Fibroblast of lung (primary cell): ENCODE data around the gene NSUN3. TPM values are rescaled to one million over a fixed set of nuclear protein-coding genes. Genes with fewer than 3 reads are reported as not detected.
"Not testable (repeated sequence)": the region's sequence is repeated elsewhere in the genome, so short reads cannot be mapped to it uniquely, and the experiment has no call there.

Source experiments
- DNase-seq, 2 donors: peaks; one replicate each; pipeline versions ENCODE4 v3.0.0 to v3.0.0-alpha.2; 2010; ENCODE audit warnings: low read depth in 2 of 2
- H2AFZ ChIP-seq: 2 replicates; pipeline ENCODE4 v1.5.1; 2012; ENCODE audit warnings: low read length, control low read depth, inconsistent platforms
- H3K27ac ChIP-seq: 2 replicates; pipeline ENCODE4 v1.5.1; 2011; ENCODE audit warnings: low read length, control low read depth; ENCODE audit not compliant: insufficient read depth
- H3K27me3 ChIP-seq: 2 replicates; pipeline ENCODE4 v1.5.1; 2011; ENCODE audit warnings: mild to moderate bottlenecking, low read length; ENCODE audit not compliant: control insufficient read depth, insufficient read depth
- H3K36me3 ChIP-seq: 2 replicates; pipeline ENCODE4 v1.5.1; 2011; ENCODE audit warnings: low read length; ENCODE audit not compliant: control insufficient read depth, insufficient read depth
- H3K4me1 ChIP-seq: 2 replicates; pipeline ENCODE4 v1.5.1; 2011; ENCODE audit warnings: low read length; ENCODE audit not compliant: control insufficient read depth, insufficient read depth; ENCODE audit errors: extremely low read depth
- H3K4me2 ChIP-seq: 2 replicates; pipeline ENCODE4 v1.5.1; 2011; ENCODE audit warnings: low read length, control low read depth; ENCODE audit not compliant: insufficient read depth; ENCODE audit errors: extremely low read depth
- H3K4me3 ChIP-seq, 4 experiments: fragments of 200-600 bp in 1 of 4; sonication (generic) in 1 of 4; replicated peaks in 1 of 4; 2 replicates each; pipeline ENCODE4 v1.5.1; 2011 to 2016; ENCODE audit warnings: low read length in 4 of 4, low read depth in 3 of 4, mild to moderate bottlenecking in 3 of 4, control low read depth in 2 of 4, inconsistent platforms in 1 of 4, mixed read lengths in 1 of 4; ENCODE audit not compliant: insufficient read depth in 1 of 4; ENCODE audit errors: control extremely low read depth in 1 of 4
- H3K79me2 ChIP-seq: 2 replicates; pipeline ENCODE4 v1.5.1; 2012; ENCODE audit warnings: mild to moderate bottlenecking, low read length, inconsistent platforms; ENCODE audit not compliant: control insufficient read depth, insufficient read depth
- H3K9ac ChIP-seq: 2 replicates; pipeline ENCODE4 v1.5.1; 2011; ENCODE audit warnings: mild to moderate bottlenecking, low read length, control low read depth; ENCODE audit not compliant: insufficient read depth
- H3K9me3 ChIP-seq: 2 replicates; pipeline ENCODE4 v1.5.1; 2012; ENCODE audit warnings: low read depth, low read length; ENCODE audit not compliant: control insufficient read depth, insufficient read depth
- H4K20me1 ChIP-seq: 2 replicates; pipeline ENCODE4 v1.5.1; 2011; ENCODE audit warnings: low read length; ENCODE audit not compliant: control insufficient read depth, insufficient read depth; ENCODE audit errors: extremely low read depth
- EZH2 ChIP-seq: IDR thresholded peaks from 2 replicates; pipeline ENCODE4 v1.5.1; 2012; ENCODE audit warnings: low read length, control low read depth, mild to moderate bottlenecking; ENCODE audit errors: missing control alignments
- polyA plus RNA-seq, 2 donors: library from polyadenylated mRNA; depleted of rRNA in 1 of 2; stranded (reverse) in 1 of 2; unstranded in 1 of 2; fragments of >200 nt; gene quantifications; 2 replicates each; pipeline ENCODE4 v1.2.1, GENCODE V29; 2011 to 2012; ENCODE audit warnings: missing spikeins in 1 of 2
- total RNA-seq: library from RNA; depleted of rRNA; stranded (reverse); fragments of >200 nt; gene quantifications from 2 replicates; pipeline ENCODE4 v1.2.1, GENCODE V29; 2014
- TF ChIP-seq, protein P1 (sequence below), 2 donors: IDR thresholded peaks in 1 of 2; conservative IDR thresholded peaks in 1 of 2; 1 replicate in 1 of 2; 2 replicates in 1 of 2; pipeline ENCODE4 v1.5.1; 2011 to 2012; ENCODE audit warnings: low read length in 2 of 2, control low read depth in 1 of 2, inconsistent platforms in 1 of 2, low read depth in 1 of 2, mild to moderate bottlenecking in 1 of 2

The NSUN3 gene
- total and polyA plus RNA-seq, 2 donors (not counting 1 experiment from before 2014, with no cell fraction given): 6.2 to 23.1 TPM

DNA sequence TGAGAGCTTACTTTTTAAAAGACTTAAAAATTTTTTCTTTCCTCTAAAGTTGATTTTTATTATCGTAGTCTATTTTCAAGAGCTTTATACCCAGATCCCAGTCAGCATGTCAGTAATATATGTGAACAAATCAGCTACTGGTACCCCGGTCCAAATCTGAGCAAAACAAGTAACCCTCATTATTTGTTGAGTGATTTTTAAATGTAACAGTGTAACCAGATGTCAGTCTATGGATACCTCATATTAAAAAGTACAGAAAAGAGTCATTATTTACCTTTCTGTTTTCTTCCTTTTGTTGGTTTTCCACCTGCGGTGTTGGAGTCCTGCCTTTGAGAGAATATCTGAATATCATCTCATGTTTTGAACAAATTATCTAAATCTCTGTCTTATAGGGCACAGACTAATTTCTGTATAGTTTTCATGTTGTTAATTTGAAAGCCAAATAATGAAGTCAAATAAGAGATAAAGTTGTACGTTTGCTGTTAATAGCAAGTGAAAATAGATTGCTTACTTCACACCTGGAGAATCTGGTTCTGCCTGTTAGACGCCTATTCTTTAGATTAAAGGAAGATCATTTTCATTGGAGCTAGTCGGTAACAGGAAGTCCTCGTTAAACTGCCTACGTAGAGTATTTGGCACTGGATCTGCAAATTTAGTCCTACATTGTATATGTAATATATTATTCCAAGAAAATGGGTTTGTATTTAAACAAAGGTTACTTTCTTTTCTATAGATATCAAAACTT, 34.6 kb upstream of the NSUN3 start, which contains the start of gene STX19:
STX19 (minus strand) TSS at position 505 of the 745 bp plus-strand sequence. CDS start 13,328 bp downstream, outside the sequence.
- Histone ChIP-seq H3K27ac (no peak within 1 kb of the TSS), H3K79me2 (no peaks in the 10 kb centered on the region), H3K4me1 (no peaks in the 10 kb centered on the region), H3K36me3 (no peaks in the 10 kb centered on the region), H4K20me1 (no peaks in the 10 kb centered on the region), H3K4me2 (no peak within 1 kb of the TSS), H2AFZ (no peak within 1 kb of the TSS), H3K27me3 (no peaks in the 10 kb centered on the region), H3K4me3 (no peak within 1 kb of the TSS), H3K9ac (no peak within 1 kb of the TSS), H3K9me3 (no peaks in the 10 kb centered on the region)
- DNase-seq: no peak
- TF ChIP-seq EZH2: no peak
- TF ChIP-seq, protein P1, sequence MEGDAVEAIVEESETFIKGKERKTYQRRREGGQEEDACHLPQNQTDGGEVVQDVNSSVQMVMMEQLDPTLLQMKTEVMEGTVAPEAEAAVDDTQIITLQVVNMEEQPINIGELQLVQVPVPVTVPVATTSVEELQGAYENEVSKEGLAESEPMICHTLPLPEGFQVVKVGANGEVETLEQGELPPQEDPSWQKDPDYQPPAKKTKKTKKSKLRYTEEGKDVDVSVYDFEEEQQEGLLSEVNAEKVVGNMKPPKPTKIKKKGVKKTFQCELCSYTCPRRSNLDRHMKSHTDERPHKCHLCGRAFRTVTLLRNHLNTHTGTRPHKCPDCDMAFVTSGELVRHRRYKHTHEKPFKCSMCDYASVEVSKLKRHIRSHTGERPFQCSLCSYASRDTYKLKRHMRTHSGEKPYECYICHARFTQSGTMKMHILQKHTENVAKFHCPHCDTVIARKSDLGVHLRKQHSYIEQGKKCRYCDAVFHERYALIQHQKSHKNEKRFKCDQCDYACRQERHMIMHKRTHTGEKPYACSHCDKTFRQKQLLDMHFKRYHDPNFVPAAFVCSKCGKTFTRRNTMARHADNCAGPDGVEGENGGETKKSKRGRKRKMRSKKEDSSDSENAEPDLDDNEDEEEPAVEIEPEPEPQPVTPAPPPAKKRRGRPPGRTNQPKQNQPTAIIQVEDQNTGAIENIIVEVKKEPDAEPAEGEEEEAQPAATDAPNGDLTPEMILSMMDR (conservative IDR thresholded peaks at IDR 0.05 in 1 of 2, IDR thresholded peaks at IDR 0.05 in 1 of 2; ENCODE audit: low read depth in 1 of 2, low read length in 2 of 2): no peak

- no peaks in the 10 kb centered on the region for H3K79me2 ChIP-seq
- H3K27ac ChIP-seq: no peak overlapping the region
- H2AFZ ChIP-seq: no peak overlapping the region
- no peaks in the 10 kb centered on the region for H4K20me1 ChIP-seq
- peak; percentile 17 to 39 for DNase-seq
- H3K9me3 ChIP-seq: no peaks in the 10 kb centered on the region
- TF ChIP-seq, protein P1 (conservative IDR thresholded peaks at IDR 0.05 in 1 of 2, IDR thresholded peaks at IDR 0.05 in 1 of 2; ENCODE audit: low read depth in 1 of 2, low read length in 2 of 2): peak; percentile 36 to 56
- TF ChIP-seq EZH2: no peak
- no peak overlapping the region for H3K4me3 ChIP-seq
- H3K4me2 ChIP-seq: no peak overlapping the region
- H3K4me1 ChIP-seq: no peaks in the 10 kb centered on the region
- H3K9ac ChIP-seq: no peak overlapping the region
- H3K27me3 ChIP-seq: no peaks in the 10 kb centered on the region
- H3K36me3 ChIP-seq: no peaks in the 10 kb centered on the region
These were observed 25.9 kb upstream of the NSUN3 start for GRCh38 chr3:94036909-94037507.

GRCh38 chr3:94043285-94043684, 19.6 kb upstream of the NSUN3 start:
- Histone ChIP-seq H3K36me3 (no peaks in the 10 kb centered on the region), H3K9me3 (no peaks in the 10 kb centered on the region), H3K4me1 (no peaks in the 10 kb centered on the region), H3K9ac (no peak overlapping the region), H3K27me3 (no peaks in the 10 kb centered on the region), H3K4me3 (no peak overlapping the region), H2AFZ (no peak overlapping the region), H3K27ac (no peak overlapping the region), H3K4me2 (no peak overlapping the region), H3K79me2 (no peaks in the 10 kb centered on the region), H4K20me1 (no peaks in the 10 kb centered on the region)
- TF ChIP-seq EZH2: no peak
- TF ChIP-seq, protein P1 (conservative IDR thresholded peaks at IDR 0.05 in 1 of 2, IDR thresholded peaks at IDR 0.05 in 1 of 2; ENCODE audit: low read depth in 1 of 2, low read length in 2 of 2): no peak
- no peak for DNase-seq

DNA sequence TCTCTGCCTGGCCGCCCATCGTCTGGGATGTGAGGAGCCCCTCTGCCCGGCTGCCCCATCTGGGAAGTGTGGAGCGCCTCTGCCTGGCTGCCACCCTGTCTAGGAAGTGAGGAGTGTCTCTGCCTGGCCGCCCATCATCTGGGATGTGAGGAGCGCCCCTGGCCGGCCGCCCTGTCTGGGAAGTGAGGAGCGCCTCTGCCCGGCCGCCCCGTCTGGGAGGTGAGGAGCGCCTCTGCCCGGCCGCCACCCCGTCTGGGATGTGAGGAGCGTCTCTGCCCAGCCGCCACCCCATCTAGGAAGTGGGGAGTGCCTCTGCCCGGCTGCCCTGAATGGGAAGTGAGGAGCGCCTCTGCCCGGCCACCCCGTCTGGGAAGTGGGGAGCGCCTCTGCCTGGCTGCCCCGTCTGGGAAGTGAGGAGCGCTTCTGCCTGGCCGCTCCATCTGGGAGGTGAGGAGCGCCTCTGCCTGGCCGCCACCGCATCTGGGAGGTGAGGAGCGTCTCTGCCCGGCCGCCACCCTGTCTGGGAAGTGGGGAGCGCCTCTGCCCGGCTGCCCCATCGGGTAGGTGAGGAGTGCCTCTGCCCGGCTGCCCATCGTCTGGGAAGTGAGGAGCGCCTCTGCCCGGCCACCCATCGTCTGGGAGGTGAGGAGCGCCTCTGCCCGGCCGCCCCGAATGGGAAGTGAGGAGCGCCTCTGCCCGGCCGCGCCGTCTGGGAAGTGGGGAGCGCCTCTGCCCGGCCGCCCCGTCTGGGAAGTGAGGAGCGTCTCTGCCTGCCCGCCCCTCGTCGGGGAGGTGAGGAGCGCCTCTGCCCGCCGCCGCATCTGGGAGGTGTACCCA, 18.5 kb upstream of the NSUN3 start:
- not testable (repeated sequence) for H3K4me2 ChIP-seq, DNase-seq, H3K4me3 ChIP-seq

More for the DNA sequence above, 18.5 kb upstream of the NSUN3 start:
- not testable (repeated sequence) for H3K4me1 ChIP-seq, H3K27me3 ChIP-seq, H3K9me3 ChIP-seq, H3K9ac ChIP-seq, H3K36me3 ChIP-seq, H4K20me1 ChIP-seq, H2AFZ ChIP-seq, H3K79me2 ChIP-seq, H3K27ac ChIP-seq
